Endothelial cell of umbilical vein (primary cell): ENCODE measurements around the gene ITSN1. TPM values are rescaled to one million over a fixed set of nuclear protein-coding genes. Genes with fewer than 3 reads are reported as not detected.
A peak's percentile ranks its signal among the peaks of the same experiment; 100 is the strongest.

ENCODE experiments used
- BruUV-seq: library from RNA; stranded (reverse); fragments of 400-500 nt; replicated peaks from 2 replicates; lab custom pipeline; 2021; lab: Mats Ljungman, UMichigan
- CTCF ChIA-PET: fragments of 300-600, 350-600 bp; sonication (Branson Sonifier 250); formaldehyde crosslinking; loops from one replicate; lab custom pipeline; 2021; ENCODE audit warnings: antibody characterized with exemption, inconsistent platforms; lab: Charles Lee
- POLR2A ChIA-PET: fragments of 300-600, 350-600 bp; sonication (Branson Sonifier 250); formaldehyde crosslinking; loops from one replicate; lab custom pipeline; 2021; ENCODE audit warnings: antibody characterized with exemption, inconsistent platforms; lab: Charles Lee
- DNase-seq: peaks from one replicate; pipeline ENCODE4 v3.0.0-alpha.2; 2011; ENCODE audit warnings: low read depth, low spot score
- FAIRE-seq: peaks from 2 replicates; lab custom pipeline; 2011; peaks lifted over from hg19 to GRCh38; lab: Jason Lieb, UNC
- H2AFZ ChIP-seq: 2 replicates; pipeline ENCODE4 v1.6.0; 2012; ENCODE audit warnings: low read depth, low read length, control low read depth, inconsistent platforms
- H3K27ac ChIP-seq: 2 replicates; pipeline ENCODE4 v1.5.1; 2011; ENCODE audit warnings: low read depth, mild to moderate bottlenecking, control low read depth, low read length, moderate library complexity; ENCODE audit not compliant: insufficient read depth
- H3K27me3 ChIP-seq, 2 experiments: 2 replicates each; pipeline versions ENCODE4 v1.6.0 to v1.6.1; 2011; ENCODE audit warnings: low read length in 2 of 2, mixed read lengths in 1 of 2; ENCODE audit not compliant: control insufficient read depth in 2 of 2, insufficient read depth in 2 of 2
- H3K36me3 ChIP-seq, 2 experiments: 2 replicates in 1 of 2; 3 replicates in 1 of 2; pipeline ENCODE4 v1.5.1; 2011; ENCODE audit warnings: low read length in 2 of 2, mild to moderate bottlenecking in 1 of 2, moderate library complexity in 1 of 2; ENCODE audit not compliant: control insufficient read depth in 2 of 2, insufficient read depth in 2 of 2; ENCODE audit errors: extremely low read depth in 1 of 2
- H3K4me1 ChIP-seq: 3 replicates; pipeline ENCODE4 v1.5.1; 2011; ENCODE audit warnings: mild to moderate bottlenecking, low read length; ENCODE audit not compliant: control insufficient read depth, insufficient read depth; ENCODE audit errors: extremely low read depth
- H3K4me2 ChIP-seq: 2 replicates; pipeline ENCODE4 v1.6.1; 2011; ENCODE audit warnings: low read length, control low read depth, mixed read lengths; ENCODE audit not compliant: insufficient read depth
- H3K4me3 ChIP-seq, 3 experiments: fragments of 200-600 bp in 1 of 3; sonication (generic), shearing (Covaris generic) in 1 of 3; replicated peaks in 1 of 3; 2 replicates each; pipeline ENCODE4 v1.5.1; 2011 to 2016; ENCODE audit warnings: control low read depth in 3 of 3, low read length in 3 of 3, mild to moderate bottlenecking in 2 of 3, inconsistent platforms in 1 of 3, low read depth in 1 of 3, moderate library complexity in 1 of 3; ENCODE audit not compliant: insufficient read depth in 1 of 3
- H3K79me2 ChIP-seq: 2 replicates; pipeline ENCODE4 v1.6.0; 2012; ENCODE audit warnings: low read length, inconsistent platforms; ENCODE audit not compliant: control insufficient read depth, insufficient read depth
- H3K9ac ChIP-seq: replicated peaks from 2 replicates; pipeline ENCODE3; 2011; ENCODE audit warnings: low read length, control low read depth; ENCODE audit not compliant: insufficient read depth; ENCODE audit errors: extremely low read depth
- H3K9me1 ChIP-seq: replicated peaks from 3 replicates; pipeline ENCODE4 v1.6.0; 2011; ENCODE audit warnings: mild to moderate bottlenecking, low read length; ENCODE audit not compliant: control insufficient read depth, insufficient read depth; ENCODE audit errors: extremely low read depth
- H3K9me3 ChIP-seq: replicated peaks from 2 replicates; pipeline ENCODE4 v1.5.1; 2012; ENCODE audit warnings: low read length, inconsistent platforms; ENCODE audit not compliant: control insufficient read depth, insufficient read depth
- H4K20me1 ChIP-seq: replicated peaks from 2 replicates; pipeline ENCODE3; 2011; ENCODE audit warnings: mild to moderate bottlenecking, low read length; ENCODE audit not compliant: control insufficient read depth, insufficient read depth; ENCODE audit errors: extremely low read depth
- EZH2 ChIP-seq: IDR thresholded peaks from 2 replicates; pipeline ENCODE4 v1.6.1; 2012; ENCODE audit warnings: borderline replicate concordance, low read depth, mild to moderate bottlenecking, moderate library complexity, low read length, inconsistent platforms; ENCODE audit not compliant: severe bottlenecking
- FOS ChIP-seq: IDR thresholded peaks from 2 replicates; pipeline ENCODE4 v1.6.1; 2011; ENCODE audit warnings: mild to moderate bottlenecking, low read length, moderate library complexity, borderline replicate concordance; ENCODE audit not compliant: insufficient read depth
- GATA2 ChIP-seq: IDR thresholded peaks from 2 replicates; pipeline ENCODE4 v1.7.0; 2011; ENCODE audit warnings: low read depth, mild to moderate bottlenecking, moderate library complexity, mixed read lengths, low read length; ENCODE audit not compliant: insufficient read length, insufficient read depth
- MAX ChIP-seq: IDR thresholded peaks from 2 replicates; pipeline ENCODE4 v1.6.1; 2011; ENCODE audit not compliant: insufficient read depth, insufficient read length
- MYC ChIP-seq: IDR thresholded peaks from one replicate; pipeline ENCODE4 v1.6.1; 2011; ENCODE audit warnings: mild to moderate bottlenecking, low read depth, low read length
- POLR2A ChIP-seq: IDR thresholded peaks from 2 replicates; pipeline ENCODE4 v1.6.1; 2012; ENCODE audit warnings: low read depth, mild to moderate bottlenecking, control low read depth, low read length
- dilution Hi-C: fragments of 300-500 bp; cut with MboI; formaldehyde crosslinking; loops from one replicate; pipeline ENCODE4 v1.15.0; 2019; ENCODE audit warnings: low sequenced_read_pairs; ENCODE audit not compliant: extremely low pct_ligation_motif_present
- intact Hi-C: fragments of 100-400 bp; cut with micrococcal nuclease; formaldehyde crosslinking; loops from one replicate; pipeline ENCODE4 v1.10.0; 2022
- polyA plus RNA-seq, 4 experiments: library from polyadenylated mRNA; depleted of rRNA in 3 of 4; stranded (reverse) in 3 of 4; unstranded in 1 of 4; fragments of >200 nt; gene quantifications; 2 replicates each; pipeline versions ENCODE4 v1.2.1 to v1.2.3, GENCODE V29; 2011 to 2012; ENCODE audit warnings: missing spikeins in 1 of 4
- total RNA-seq: library from RNA; stranded (reverse); gene quantifications from 2 replicates; pipeline ENCODE4 v1.2.3, GENCODE V29; 2021

Gene ITSN1
- total and polyA plus RNA-seq, 2 donors (not counting 3 experiments of a cell fraction or from before 2014, with no cell fraction given), result 72.2 to 86.8 TPM

GRCh38 chr21:33948096-33948950 is 306.0 kb downstream of the ITSN1 start:
- Histone ChIP-seq H3K4me1 (peaks cover 19% of the 10 kb centered on the region), H4K20me1 (no peaks in the 10 kb centered on the region), H3K4me2 (peak overlapping the region; percentile 78), H3K27ac (peak overlapping the region; percentile 80), H3K9me3 (no peaks in the 10 kb centered on the region), H3K9ac (peak overlapping the region; percentile 60), H3K4me3 (peak overlapping the region in 1 of 3 experiments; percentile 31), H3K79me2 (no peaks in the 10 kb centered on the region), H3K27me3 (no peaks in the 10 kb centered on the region), H3K9me1 (no peaks in the 10 kb centered on the region), H3K36me3 (no peaks in the 10 kb centered on the region), H2AFZ (peak overlapping the region; percentile 85)
- CTCF ChIA-PET, result interaction anchor here (0.7 to 3.7 kb wide), 14 partner anchors 9 to 419 kb away, joined by 3 to 34 read pairs (median 6); no protein-coding TSS in a partner anchor
- DNase-seq (peak; percentile 39), FAIRE-seq (peak; percentile 40)
- TF ChIP-seq MAX (no peak), POLR2A (peak; percentile 23)
- POLR2A ChIA-PET, result interaction anchor here (0.7 to 0.9 kb wide), 2 partner anchors 20 to 64 kb away, joined by 4 read pairs; no protein-coding TSS in a partner anchor
- dilution Hi-C loops, result no loop called here
- BruUV-seq, result no TSS peak
- intact Hi-C loops, result loop anchor here (1.0 kb wide), 1 partner anchor 21 kb away; no protein-coding TSS in a partner anchor

GRCh38 chr21:33948951-33949444 is 306.7 kb downstream of the ITSN1 start:
- no TSS peak for BruUV-seq
- Histone ChIP-seq H3K79me2 (no peaks in the 10 kb centered on the region), H3K9me3 (no peaks in the 10 kb centered on the region), H3K4me3 (no peak overlapping the region), H3K36me3 (no peaks in the 10 kb centered on the region), H3K9me1 (no peaks in the 10 kb centered on the region), H3K9ac (no peak overlapping the region), H3K27ac (no peak overlapping the region), H4K20me1 (no peaks in the 10 kb centered on the region), H2AFZ (peak overlapping the region; percentile 85), H3K27me3 (no peaks in the 10 kb centered on the region), H3K4me2 (no peak overlapping the region), H3K4me1 (peaks cover 19% of the 10 kb centered on the region)
- ChIA-PET CTCF (interaction anchor here (2.4 to 3.7 kb wide), 2 partner anchors 22 to 25 kb away, joined by 10 to 34 read pairs; no protein-coding TSS in a partner anchor), POLR2A (no interaction called here)
- DNase-seq (no peak), FAIRE-seq (no peak)
- no peak for TF ChIP-seq GATA2
- TF ChIP-seq FOS, result no peak
- no peak for TF ChIP-seq EZH2
- TF ChIP-seq MAX, result no peak
- no peak for TF ChIP-seq MYC
- no peak for TF ChIP-seq POLR2A
- intact Hi-C loops (loop anchor here (1.0 kb wide), 1 partner anchor 20 kb away; no protein-coding TSS in a partner anchor), dilution Hi-C loops (no loop called here)
